HCT116 (cell line): ENCODE measurements around the gene NRGN.

Source experiments
- ATF3 ChIP-seq: IDR thresholded peaks from 2 replicates; pipeline ENCODE4 v1.6.1; 2012
- CTCF ChIP-seq, 3 experiments: fragments of 200-600 bp in 1 of 3; sonication (generic) in 1 of 3; IDR thresholded peaks in 2 of 3; conservative IDR thresholded peaks in 1 of 3; 2 replicates each; pipeline ENCODE4 v1.5.1; 2012 to 2017; ENCODE audit warnings: low read depth in 2 of 3, low read length in 2 of 3, antibody characterized with exemption in 1 of 3, borderline replicate concordance in 1 of 3, control low read depth in 1 of 3, mild to moderate bottlenecking in 1 of 3, mixed read lengths in 1 of 3, mixed run types in 1 of 3, moderate library complexity in 1 of 3; ENCODE audit not compliant: insufficient read depth in 1 of 3
- EGR1 ChIP-seq: IDR thresholded peaks from 2 replicates; pipeline ENCODE4 v1.6.1; 2012; ENCODE audit warnings: low read depth
- EZH2 ChIP-seq: fragments of 200-600 bp; sonication (generic); IDR thresholded peaks from 2 replicates; pipeline ENCODE4 v1.6.1; 2017; ENCODE audit warnings: antibody characterized with exemption, mixed run types
- EZH2phosphoT487 ChIP-seq: fragments of 200-600 bp; IDR thresholded peaks from 2 replicates; pipeline ENCODE4 v1.6.1; 2018; ENCODE audit warnings: antibody characterized with exemption, borderline replicate concordance
- MAX ChIP-seq: IDR thresholded peaks from 2 replicates; pipeline ENCODE4 v1.6.1; 2012
- POLR2A ChIP-seq: IDR thresholded peaks from 2 replicates; pipeline ENCODE4 v1.7.0; 2011; ENCODE audit warnings: borderline replicate concordance; ENCODE audit not compliant: insufficient read depth, insufficient read length; ENCODE audit errors: extremely low read depth
- REST ChIP-seq: IDR thresholded peaks from 2 replicates; pipeline ENCODE4 v1.6.1; 2012; ENCODE audit warnings: low read depth
- TCF7L2 ChIP-seq: IDR thresholded peaks from 2 replicates; pipeline ENCODE4 v1.7.0; 2011; ENCODE audit warnings: borderline replicate concordance, inconsistent platforms; ENCODE audit not compliant: insufficient read depth, insufficient read length; ENCODE audit errors: extremely low read depth
- ZNF274 ChIP-seq: fragments of 200-500 bp; sonication (Bioruptor generic); IDR thresholded peaks from 2 replicates; pipeline ENCODE4 v1.6.1; 2014; ENCODE audit warnings: mild to moderate bottlenecking, low read depth, low read length, inconsistent platforms

GRCh38 chr11:124732230-124732629 is 7.5 kb upstream of the NRGN start:
- TF ChIP-seq ATF3 (no peak), CTCF (IDR thresholded peaks at IDR 0.05 in 2 of 3, conservative IDR thresholded peaks at IDR 0.05 in 1 of 3; ENCODE audit: borderline replicate concordance in 1 of 3, insufficient read depth in 1 of 3, low read depth in 2 of 3, low read length in 2 of 3) (no peak), EZH2 (no peak), MAX (no peak), REST (no peak), ZNF274 (no peak), TCF7L2 (no peak), POLR2A (no peak), EZH2phosphoT487 (no peak), EGR1 (no peak)
